Skeletal muscle tissue (tissue), 4 donors: ENCODE results near the gene KATNB1. TPM values are rescaled to one million over a fixed set of nuclear protein-coding genes. Genes with fewer than 3 reads are reported as not detected.

Experiments used
- H3K27ac ChIP-seq: one replicate; pipeline ENCODE4 v1.7.0; 2013; ENCODE audit warnings: mild to moderate bottlenecking, low read depth, low read length, inconsistent platforms
- H3K27me3 ChIP-seq, 3 donors: one replicate each; pipeline ENCODE4 v1.7.0; 2013; ENCODE audit warnings: low read length in 3 of 3; ENCODE audit not compliant: control insufficient read depth in 3 of 3, insufficient read depth in 3 of 3
- H3K36me3 ChIP-seq, 3 donors: one replicate each; pipeline ENCODE4 v1.7.0; 2013; ENCODE audit warnings: low read length in 3 of 3; ENCODE audit not compliant: control insufficient read depth in 3 of 3, insufficient read depth in 3 of 3
- H3K4me1 ChIP-seq, 3 donors: one replicate each; pipeline ENCODE4 v1.7.0; 2013; ENCODE audit warnings: low read length in 3 of 3, mild to moderate bottlenecking in 3 of 3; ENCODE audit not compliant: control insufficient read depth in 3 of 3, insufficient read depth in 3 of 3
- H3K4me3 ChIP-seq, 3 donors: one replicate each; pipeline ENCODE4 v1.7.0; 2013; ENCODE audit warnings: low read length in 3 of 3
- H3K9ac ChIP-seq, 3 donors: one replicate each; pipeline ENCODE4 v1.7.0; 2013; ENCODE audit warnings: low read length in 3 of 3, mild to moderate bottlenecking in 3 of 3, moderate library complexity in 2 of 3, low read depth in 1 of 3
- H3K9me3 ChIP-seq, 3 donors: one replicate each; pipeline ENCODE4 v1.7.0; 2013; ENCODE audit warnings: low read length in 3 of 3; ENCODE audit not compliant: control insufficient read depth in 3 of 3
- total RNA-seq: library from RNA; depleted of rRNA; stranded (reverse); fragments of >200 nt; gene quantifications from one replicate; pipeline ENCODE4 v1.2.3, GENCODE V29; 2014
- donor health status: Osteomylitis.

Gene KATNB1
- total RNA-seq, 1 donor from 2014 or later, result 24.0 TPM

DNA sequence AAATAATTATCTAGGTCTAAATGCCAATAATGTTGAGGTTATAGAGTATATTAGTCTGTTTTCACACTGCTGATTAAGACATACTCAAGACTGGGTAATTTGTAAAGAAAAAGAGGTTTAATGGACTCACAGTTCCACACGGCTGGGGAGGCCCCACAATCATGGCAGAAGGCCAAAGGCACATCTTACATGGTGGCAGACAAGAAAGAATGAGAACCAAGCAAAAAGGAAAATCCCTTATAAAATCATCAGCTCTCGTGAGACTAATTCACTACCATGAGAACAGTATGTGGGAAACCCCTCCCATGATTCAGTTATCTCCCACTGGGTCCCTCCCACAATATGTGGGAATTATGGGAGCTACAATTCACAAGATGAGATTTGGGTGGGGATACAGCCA lies 2.9 kb upstream of the KATNB1 start:
- Histone ChIP-seq H3K9me3 (no peaks in the 10 kb centered on the region), H3K27ac (no peak overlapping the region)

GRCh38 chr16:57734308-57734924 lies 1.2 kb upstream of the KATNB1 start:
- H3K27ac ChIP-seq, result peak overlapping the region; percentile 86
- H3K27me3 ChIP-seq, result no peaks in the 10 kb centered on the region
- H3K36me3 ChIP-seq, result peaks cover 0 to 3% (median 0%) of the 10 kb centered on the region in 3 donors
- H3K9me3 ChIP-seq, result no peaks in the 10 kb centered on the region
- peaks cover 17 to 22% (median 19%) of the 10 kb centered on the region in 3 donors for H3K4me1 ChIP-seq
- H3K4me3 ChIP-seq, result peak overlapping the region; percentile 81 to 98 (median 92)
- H3K9ac ChIP-seq, result peak overlapping the region; percentile 89 to 98 (median 96)

More for the DNA sequence above, 2.9 kb upstream of the KATNB1 start:
- no peaks in the 10 kb centered on the region for H3K27me3 ChIP-seq
- no peak overlapping the region for H3K4me3 ChIP-seq
- peaks cover 17 to 22% (median 19%) of the 10 kb centered on the region in 3 donors for H3K4me1 ChIP-seq
- no peak overlapping the region for H3K9ac ChIP-seq
- H3K36me3 ChIP-seq, result no peaks in the 10 kb centered on the region

GRCh38 chr16:57734925-57735754 lies 430 bp upstream of the KATNB1 start:
- peaks cover 0 to 3% (median 0%) of the 10 kb centered on the region in 3 donors for H3K36me3 ChIP-seq
- H3K27ac ChIP-seq, result peak overlapping the region; percentile 86
- H3K9ac ChIP-seq, result peak overlapping the region; percentile 89 to 98 (median 96)
- H3K9me3 ChIP-seq, result no peaks in the 10 kb centered on the region
- peak overlapping the region; percentile 92 to 99 (median 99) for H3K4me3 ChIP-seq
- no peaks in the 10 kb centered on the region for H3K27me3 ChIP-seq
- peaks cover 17 to 22% (median 19%) of the 10 kb centered on the region in 3 donors for H3K4me1 ChIP-seq

DNA sequence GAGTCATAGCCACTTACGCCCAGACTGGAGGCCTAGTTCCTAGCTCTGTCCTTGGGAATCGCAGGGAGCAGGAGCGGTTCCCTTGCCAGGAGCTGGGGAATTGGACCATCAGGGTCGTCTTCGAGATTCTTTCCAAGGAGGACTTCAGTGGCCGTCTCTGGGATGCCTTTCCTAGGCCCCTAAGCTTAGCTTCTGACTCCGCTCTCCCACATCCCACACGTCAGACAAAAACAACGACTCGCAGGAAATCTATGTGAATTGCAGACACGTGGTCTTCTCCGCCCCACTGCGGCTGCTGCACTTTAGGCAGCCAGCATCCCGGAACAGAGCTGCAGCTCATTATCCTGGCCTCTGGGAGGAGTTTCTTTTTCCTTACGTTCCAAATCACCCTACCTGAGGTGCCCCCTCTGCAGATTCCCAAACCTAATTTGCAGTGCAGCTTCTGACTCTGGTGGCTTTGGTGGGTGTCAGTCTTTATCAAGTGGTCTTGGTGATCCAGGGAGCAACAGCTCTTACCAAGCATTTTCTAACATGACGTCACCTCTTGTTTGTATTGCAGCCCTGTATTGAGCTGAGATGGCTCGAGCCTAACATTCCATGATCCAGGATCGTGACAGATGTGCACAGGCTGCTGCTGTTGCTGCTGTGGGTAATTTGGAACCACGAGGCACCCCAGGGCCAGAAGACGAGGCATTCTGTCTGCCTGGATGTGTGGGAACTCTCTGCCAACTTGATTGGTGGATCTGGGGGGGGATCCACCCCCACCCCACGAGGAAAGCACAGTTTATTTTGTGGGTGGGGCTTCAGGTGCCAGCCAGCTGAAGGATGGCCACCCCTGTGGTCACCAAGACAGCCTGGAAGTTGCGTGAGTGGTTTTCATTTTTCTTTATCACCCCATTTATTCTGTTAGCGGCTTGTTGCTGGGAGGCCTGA lies 1.1 kb downstream of the KATNB1 start:
- Histone ChIP-seq H3K36me3 (peaks cover 0 to 3% (median 0%) of the 10 kb centered on the region in 3 donors), H3K4me3 (peak overlapping the region; percentile 92 to 99 (median 99)), H3K27me3 (no peaks in the 10 kb centered on the region), H3K27ac (peak overlapping the region; percentile 67), H3K9me3 (no peaks in the 10 kb centered on the region), H3K9ac (peak overlapping the region; percentile 79 to 85 (median 83)), H3K4me1 (peaks cover 17 to 22% (median 19%) of the 10 kb centered on the region in 3 donors)

- Histone ChIP-seq H3K36me3 (peaks cover 0 to 3% (median under 1%) of the 10 kb centered on the region in 3 donors), H3K9ac (no peak overlapping the region), H3K4me1 (peaks cover 17 to 22% (median 19%) of the 10 kb centered on the region in 3 donors), H3K4me3 (no peak overlapping the region), H3K27ac (no peak overlapping the region), H3K9me3 (no peaks in the 10 kb centered on the region), H3K27me3 (no peaks in the 10 kb centered on the region)
These were observed 3.3 kb downstream of the KATNB1 start for GRCh38 chr16:57738844-57739243.

GRCh38 chr16:57739756-57740422 lies 4.3 kb downstream of the KATNB1 start:
- Histone ChIP-seq H3K27ac (no peak overlapping the region), H3K9me3 (no peaks in the 10 kb centered on the region), H3K9ac (no peak overlapping the region), H3K4me1 (peaks cover 13 to 15% (median 14%) of the 10 kb centered on the region in 3 donors), H3K4me3 (no peak overlapping the region), H3K36me3 (peaks cover 4 to 8% (median 5%) of the 10 kb centered on the region in 3 donors), H3K27me3 (no peaks in the 10 kb centered on the region)

DNA sequence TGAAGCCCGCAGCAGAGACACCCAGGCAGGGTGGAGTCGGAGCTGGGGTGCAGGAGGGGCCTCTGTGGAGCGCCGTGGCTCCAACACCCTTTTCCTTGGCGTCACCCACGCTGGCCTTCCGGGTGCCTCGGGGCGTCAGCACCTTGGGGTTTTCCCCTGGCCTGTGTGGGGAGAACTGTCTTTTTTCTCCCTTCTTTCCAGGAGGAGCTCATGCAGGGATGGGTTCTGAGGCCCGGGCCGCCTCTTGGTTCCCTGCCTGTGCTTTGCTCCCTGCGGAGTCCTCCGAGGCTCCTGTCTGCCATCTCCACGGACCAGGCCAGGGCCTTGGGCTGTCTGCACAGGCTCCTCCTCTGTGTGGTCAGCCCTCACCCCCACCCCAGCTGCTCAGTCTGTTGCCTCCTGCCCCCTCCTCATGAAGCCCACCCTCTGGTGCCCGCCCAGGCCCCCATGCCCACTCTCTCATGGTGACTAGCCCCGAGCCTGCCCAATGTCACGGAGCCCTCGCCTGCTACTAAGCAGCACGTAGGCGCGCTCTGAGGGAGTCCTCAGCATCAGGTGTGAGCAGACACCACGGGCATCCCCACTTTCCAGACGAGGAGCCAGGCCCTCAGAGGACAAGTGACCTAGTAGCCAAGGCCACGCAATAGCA lies 5.0 kb downstream of the KATNB1 start:
- H3K9ac ChIP-seq, result no peak overlapping the region
- peaks cover 12 to 14% (median 13%) of the 10 kb centered on the region in 3 donors for H3K4me1 ChIP-seq
- H3K36me3 ChIP-seq, result peaks cover 4 to 8% (median 5%) of the 10 kb centered on the region in 3 donors
- H3K27ac ChIP-seq, result no peak overlapping the region
- no peaks in the 10 kb centered on the region for H3K27me3 ChIP-seq
- H3K9me3 ChIP-seq, result no peaks in the 10 kb centered on the region
- no peak overlapping the region for H3K4me3 ChIP-seq

DNA sequence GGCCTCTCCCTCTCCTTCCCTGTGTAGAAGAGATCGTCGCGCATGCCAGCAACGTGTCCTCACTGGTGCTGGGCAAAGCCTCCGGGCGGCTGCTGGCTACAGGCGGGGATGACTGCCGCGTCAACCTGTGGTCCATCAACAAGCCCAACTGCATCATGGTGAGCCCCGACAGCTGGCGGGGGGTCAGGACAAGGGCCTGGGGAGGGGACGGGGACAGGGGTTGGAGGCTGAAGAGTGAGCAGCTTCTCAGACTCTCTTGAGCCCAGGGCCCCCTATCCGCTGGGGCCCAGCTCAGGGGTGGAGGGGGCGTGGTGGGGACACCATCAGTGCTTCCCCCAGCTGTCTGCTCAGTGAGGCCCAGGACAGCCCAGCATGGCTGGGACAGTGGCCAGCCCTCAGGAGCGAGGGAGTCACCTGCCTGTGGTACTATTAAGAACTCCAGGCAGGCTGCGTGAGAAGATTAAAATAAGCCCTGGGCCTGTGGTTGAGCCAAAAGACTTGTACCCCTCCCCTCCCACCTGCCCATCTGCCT lies 6.2 kb downstream of the KATNB1 start:
- Histone ChIP-seq H3K36me3 (peaks cover 4 to 8% (median 5%) of the 10 kb centered on the region in 3 donors), H3K9me3 (no peaks in the 10 kb centered on the region), H3K9ac (no peak overlapping the region), H3K4me3 (no peak overlapping the region), H3K27ac (peak overlapping the region; percentile 15), H3K27me3 (no peaks in the 10 kb centered on the region), H3K4me1 (peaks cover 4% of the 10 kb centered on the region in 3 donors)
